Measurements from ENCODE around the gene GLDN. TPM values are rescaled to one million over a fixed set of nuclear protein-coding genes. Genes with fewer than 3 reads are reported as not detected.

The GLDN gene
- total RNA-seq, 6 experiments from 2014 or later: not detected

DNA sequence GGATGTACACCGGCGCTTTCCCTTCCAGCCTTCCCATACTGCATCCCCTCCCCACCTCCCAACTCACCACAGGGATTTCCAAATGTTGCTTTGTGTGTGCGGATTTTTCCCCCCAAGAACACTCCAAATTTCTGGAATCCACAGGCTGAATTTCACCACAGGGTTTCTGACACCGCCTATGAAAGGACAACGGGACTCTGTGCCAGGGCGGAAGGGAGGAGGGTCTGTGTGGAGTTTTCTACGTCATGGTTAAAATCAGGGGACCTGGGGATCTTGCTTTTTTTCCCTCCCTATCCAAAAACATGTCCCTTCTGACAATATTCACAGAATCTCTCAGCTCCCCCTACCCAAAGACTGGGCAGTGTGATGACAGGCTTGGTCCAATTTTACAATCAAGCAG lies 17.7 kb upstream of the GLDN start:
- Mint-ChIP-seq H3K4me1 (ENCODE audit: low read depth) (no peaks in the 10 kb centered on the region; the same call in 1 of the 2 replicates), H3K36me3 (ENCODE audit: low read depth) (no peaks in the 10 kb centered on the region), H3K4me3 (no peak overlapping the region), H3K9me3 (no peaks in the 10 kb centered on the region), H3K27ac (no peak overlapping the region), H3K27me3 (ENCODE audit: insufficient read depth) (peaks cover 57% of the 10 kb centered on the region)
- no peak for DNase-seq
- TF ChIP-seq, protein P1, sequence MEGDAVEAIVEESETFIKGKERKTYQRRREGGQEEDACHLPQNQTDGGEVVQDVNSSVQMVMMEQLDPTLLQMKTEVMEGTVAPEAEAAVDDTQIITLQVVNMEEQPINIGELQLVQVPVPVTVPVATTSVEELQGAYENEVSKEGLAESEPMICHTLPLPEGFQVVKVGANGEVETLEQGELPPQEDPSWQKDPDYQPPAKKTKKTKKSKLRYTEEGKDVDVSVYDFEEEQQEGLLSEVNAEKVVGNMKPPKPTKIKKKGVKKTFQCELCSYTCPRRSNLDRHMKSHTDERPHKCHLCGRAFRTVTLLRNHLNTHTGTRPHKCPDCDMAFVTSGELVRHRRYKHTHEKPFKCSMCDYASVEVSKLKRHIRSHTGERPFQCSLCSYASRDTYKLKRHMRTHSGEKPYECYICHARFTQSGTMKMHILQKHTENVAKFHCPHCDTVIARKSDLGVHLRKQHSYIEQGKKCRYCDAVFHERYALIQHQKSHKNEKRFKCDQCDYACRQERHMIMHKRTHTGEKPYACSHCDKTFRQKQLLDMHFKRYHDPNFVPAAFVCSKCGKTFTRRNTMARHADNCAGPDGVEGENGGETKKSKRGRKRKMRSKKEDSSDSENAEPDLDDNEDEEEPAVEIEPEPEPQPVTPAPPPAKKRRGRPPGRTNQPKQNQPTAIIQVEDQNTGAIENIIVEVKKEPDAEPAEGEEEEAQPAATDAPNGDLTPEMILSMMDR (IDR thresholded peaks at IDR 0.05): no peak

- Mint-ChIP-seq H3K9me3 (no peaks in the 10 kb centered on the region), H3K4me1 (ENCODE audit: low read depth) (no peaks in the 10 kb centered on the region), H3K4me3 (no peak overlapping the region), H3K27me3 (ENCODE audit: insufficient read depth) (peaks cover 55% of the 10 kb centered on the region), H3K36me3 (ENCODE audit: low read depth) (no peaks in the 10 kb centered on the region), H3K27ac (no peak overlapping the region)
- no peak for DNase-seq
- TF ChIP-seq, protein P1 (IDR thresholded peaks at IDR 0.05): no peak
Observed at GRCh38 chr15:51325167-51325566, 16.3 kb upstream of the GLDN start.

DNA sequence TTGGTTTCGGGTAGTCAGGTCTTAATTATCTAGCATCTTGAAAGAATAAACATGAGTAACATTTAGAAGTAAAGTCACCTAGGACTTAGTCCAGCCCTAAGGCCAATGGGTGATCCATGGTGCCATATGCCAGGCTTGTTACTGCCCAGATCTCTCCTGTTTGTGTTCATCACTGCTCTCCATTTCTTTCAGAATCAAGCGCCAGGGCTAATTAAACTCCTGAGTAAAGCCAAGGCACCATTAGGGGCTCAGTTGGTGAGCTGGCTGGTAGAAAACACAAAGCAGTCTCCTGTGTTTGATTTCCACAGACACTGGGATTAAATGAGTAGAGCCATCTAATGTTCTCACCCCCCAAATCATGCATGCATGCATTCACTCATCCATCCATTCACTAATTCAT lies 14.4 kb upstream of the GLDN start:
- no peaks in the 10 kb centered on the region for H3K9me3 Mint-ChIP-seq
- DNase-seq: no peak
- no peak overlapping the region for H3K27ac Mint-ChIP-seq

DNA sequence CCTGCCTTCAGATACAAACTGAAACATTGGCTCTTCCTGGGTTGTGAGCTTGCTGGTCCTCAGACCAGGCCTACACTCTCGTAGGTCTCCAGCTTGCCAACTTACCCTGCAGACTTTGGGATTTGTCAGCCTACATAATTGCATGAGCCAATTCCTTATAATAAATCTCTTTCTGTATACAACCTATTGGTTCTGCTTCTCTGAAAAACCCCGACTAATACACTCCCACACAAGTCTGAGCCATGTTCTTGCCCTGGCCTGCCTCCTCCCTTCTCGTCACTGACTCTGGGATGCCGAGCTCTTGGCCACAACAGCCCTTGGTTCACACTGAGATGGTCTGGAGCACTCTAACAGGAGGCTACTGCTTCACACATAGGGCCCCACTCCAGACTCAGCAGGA lies 12.5 kb upstream of the GLDN start:
- no peaks in the 10 kb centered on the region for H3K4me1 Mint-ChIP-seq (ENCODE audit: low read depth)

More for the DNA sequence above, 14.4 kb upstream of the GLDN start:
- Mint-ChIP-seq H3K27me3 (ENCODE audit: insufficient read depth) (peaks cover 45% of the 10 kb centered on the region), H3K36me3 (ENCODE audit: low read depth) (no peaks in the 10 kb centered on the region), H3K4me3 (no peak overlapping the region), H3K4me1 (ENCODE audit: low read depth) (no peaks in the 10 kb centered on the region)
- TF ChIP-seq, protein P1 (IDR thresholded peaks at IDR 0.05): no peak

GRCh38 chr15:51331141-51331540 lies 10.3 kb upstream of the GLDN start:
- H3K4me3 Mint-ChIP-seq: no peak overlapping the region
- peaks cover 6% of the 10 kb centered on the region; the same call in 1 of the 2 replicates for H3K4me1 Mint-ChIP-seq (ENCODE audit: low read depth)

More for the DNA sequence above, 12.5 kb upstream of the GLDN start:
- TF ChIP-seq, protein P1 (IDR thresholded peaks at IDR 0.05): no peak
- Mint-ChIP-seq H3K27ac (no peak overlapping the region), H3K27me3 (ENCODE audit: insufficient read depth) (peaks cover 28% of the 10 kb centered on the region), H3K36me3 (ENCODE audit: low read depth) (no peaks in the 10 kb centered on the region), H3K4me3 (no peak overlapping the region), H3K9me3 (no peaks in the 10 kb centered on the region)
- no peak for DNase-seq

More at GRCh38 chr15:51331141-51331540, 10.3 kb upstream of the GLDN start:
- H3K36me3 Mint-ChIP-seq (ENCODE audit: low read depth): no peaks in the 10 kb centered on the region
- DNase-seq: no peak
- H3K9me3 Mint-ChIP-seq: no peaks in the 10 kb centered on the region
- H3K27ac Mint-ChIP-seq: no peak overlapping the region
- TF ChIP-seq, protein P1 (IDR thresholded peaks at IDR 0.05): no peak
- H3K27me3 Mint-ChIP-seq (ENCODE audit: insufficient read depth): peaks cover 20% of the 10 kb centered on the region

All from HFFc6 (cell line).